GM21447 (cell line): Measurements from ENCODE around the gene KIAA0408.
A peak's percentile ranks its signal among the peaks of the same experiment; 100 is the strongest.
"Not testable (repeated sequence)": the region's sequence is repeated elsewhere in the genome, so short reads cannot be mapped to it uniquely, and the experiment has no call there.

ENCODE experiments used
- ATAC-seq: cut with Tn5 transposase; IDR thresholded peaks from one replicate; pipeline ENCODE4 v1.9.1; 2021; ENCODE audit not compliant: unreplicated experiment

The KIAA0408 gene

DNA sequence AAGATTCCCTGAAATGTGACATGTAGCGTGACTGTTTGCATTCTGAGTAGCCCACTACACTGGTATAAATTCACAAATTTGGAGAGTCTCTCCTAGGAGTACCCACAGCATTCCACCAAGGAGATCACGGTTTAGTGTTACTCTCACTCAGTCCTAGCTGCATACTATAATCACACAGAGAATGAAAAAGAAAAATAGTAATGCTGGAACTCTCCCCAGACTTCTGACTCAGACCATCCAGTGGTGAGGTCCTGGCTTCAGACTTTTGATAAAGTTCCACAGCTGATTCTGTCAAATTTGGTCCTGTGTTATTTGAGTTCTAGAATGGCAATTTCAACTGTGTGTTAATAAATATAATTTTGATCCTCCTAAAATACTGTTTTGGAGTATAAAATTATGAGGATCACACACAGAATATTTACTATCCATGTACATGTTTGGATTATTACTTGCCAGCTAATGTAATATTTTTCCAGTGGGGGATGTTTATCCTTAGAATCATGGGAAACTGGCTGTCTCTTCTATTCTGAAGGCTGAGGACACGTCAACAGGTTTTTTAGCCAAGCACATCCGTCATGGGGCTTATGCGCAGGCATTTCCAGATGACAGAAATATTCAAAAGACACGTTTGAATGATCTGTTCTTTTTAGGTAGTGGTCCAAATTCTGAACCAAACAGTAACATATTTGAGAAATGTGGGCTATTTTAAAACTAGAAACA lies 5.1 kb upstream of the KIAA0408 start:
- ATAC-seq, result no peak

DNA sequence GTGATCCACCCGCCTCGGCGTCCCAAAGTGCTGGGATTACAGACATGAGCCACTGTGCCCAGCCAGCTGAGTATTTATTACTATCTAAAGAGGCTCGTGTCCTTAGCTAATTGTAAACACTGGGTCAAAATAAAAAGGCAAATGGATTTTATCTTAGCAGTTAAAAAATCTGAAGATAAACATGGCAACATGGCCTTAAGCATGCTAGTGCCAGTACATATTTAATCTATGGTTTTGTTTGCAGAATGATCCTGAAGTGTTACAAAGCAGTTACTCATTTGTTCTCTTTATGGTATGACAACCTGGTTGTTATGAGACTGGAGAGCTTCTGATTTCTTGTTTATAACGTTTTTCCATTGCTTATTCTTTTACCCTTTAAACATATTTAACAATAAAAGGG lies 3.9 kb upstream of the KIAA0408 start:
- no peak for ATAC-seq

DNA sequence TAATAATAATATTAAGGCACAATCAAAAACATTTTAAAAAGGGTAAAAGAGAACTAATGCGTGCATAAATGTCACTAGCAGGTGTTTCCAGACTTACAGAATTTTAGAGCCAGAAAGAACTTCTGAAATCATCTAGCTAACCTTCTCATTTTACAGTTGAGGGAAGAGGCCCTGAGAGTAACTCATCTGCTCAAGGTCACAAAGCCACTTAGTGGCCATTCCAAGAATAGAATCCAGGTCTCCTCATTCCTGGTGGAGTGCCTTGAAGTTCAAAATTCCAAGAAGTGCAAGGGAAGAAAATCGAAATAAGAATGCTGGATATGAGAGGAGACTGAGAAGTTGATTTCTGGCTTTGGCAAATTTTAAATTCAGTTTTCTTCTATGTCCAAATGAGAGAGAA lies 3.2 kb upstream of the KIAA0408 start:
- no peak for ATAC-seq

DNA sequence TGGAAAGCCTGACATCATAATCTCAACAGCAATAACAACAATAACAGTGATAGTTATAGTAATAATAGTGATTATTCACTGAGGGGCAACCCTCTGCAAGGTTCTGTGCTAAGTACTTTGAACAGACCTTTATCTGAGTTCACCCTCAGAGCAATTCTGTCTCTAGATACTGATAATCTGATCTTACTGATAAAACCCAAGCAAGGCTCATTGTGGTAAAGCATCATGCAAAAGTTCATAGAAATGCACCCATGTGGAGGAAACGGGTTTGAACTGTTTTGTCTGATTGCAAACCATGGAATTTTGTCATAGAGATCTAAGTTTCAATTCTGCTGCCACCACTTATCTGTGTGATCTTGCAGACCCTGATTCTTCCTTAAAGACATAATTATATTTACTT lies 1.3 kb upstream of the KIAA0408 start:
- no peak for ATAC-seq

DNA sequence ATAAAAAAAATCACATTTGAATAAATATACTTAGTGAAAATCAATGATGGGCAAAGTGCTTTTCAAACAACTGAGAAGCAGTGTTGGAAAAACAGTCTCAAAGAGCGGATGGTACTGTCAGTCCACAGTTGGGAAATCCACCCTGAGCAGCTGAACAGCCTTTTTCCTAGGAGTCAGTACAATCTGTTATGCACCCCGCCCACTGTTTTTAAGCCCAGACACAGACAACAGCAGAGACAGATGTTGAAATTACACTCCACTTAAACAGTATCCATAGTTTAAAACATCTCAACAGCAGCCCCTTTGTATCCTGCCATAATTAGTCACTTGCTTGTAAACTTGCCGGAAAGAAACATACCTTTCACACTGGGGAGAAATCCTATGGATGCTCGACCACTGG lies 372 bp downstream of the KIAA0408 start:
- ATAC-seq, result no peak

DNA sequence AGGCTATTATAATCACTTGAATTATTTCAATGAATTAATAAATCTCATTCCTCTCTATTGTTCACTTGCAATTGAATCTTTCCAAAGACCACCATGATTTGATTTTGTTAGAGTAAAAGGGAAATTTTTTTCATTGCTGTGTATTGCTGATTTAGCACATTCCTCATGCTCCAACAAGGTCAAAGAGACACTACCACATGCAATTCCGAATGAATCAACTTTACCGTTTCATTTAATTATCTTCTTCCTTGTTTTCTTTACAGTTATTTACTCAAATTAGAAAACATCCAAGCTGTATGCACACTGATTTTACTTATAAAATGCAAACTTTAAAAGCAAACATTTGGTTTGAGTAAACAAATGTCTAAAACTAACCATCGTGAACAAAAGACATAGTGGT lies 967 bp downstream of the KIAA0408 start:
- no peak for ATAC-seq

DNA sequence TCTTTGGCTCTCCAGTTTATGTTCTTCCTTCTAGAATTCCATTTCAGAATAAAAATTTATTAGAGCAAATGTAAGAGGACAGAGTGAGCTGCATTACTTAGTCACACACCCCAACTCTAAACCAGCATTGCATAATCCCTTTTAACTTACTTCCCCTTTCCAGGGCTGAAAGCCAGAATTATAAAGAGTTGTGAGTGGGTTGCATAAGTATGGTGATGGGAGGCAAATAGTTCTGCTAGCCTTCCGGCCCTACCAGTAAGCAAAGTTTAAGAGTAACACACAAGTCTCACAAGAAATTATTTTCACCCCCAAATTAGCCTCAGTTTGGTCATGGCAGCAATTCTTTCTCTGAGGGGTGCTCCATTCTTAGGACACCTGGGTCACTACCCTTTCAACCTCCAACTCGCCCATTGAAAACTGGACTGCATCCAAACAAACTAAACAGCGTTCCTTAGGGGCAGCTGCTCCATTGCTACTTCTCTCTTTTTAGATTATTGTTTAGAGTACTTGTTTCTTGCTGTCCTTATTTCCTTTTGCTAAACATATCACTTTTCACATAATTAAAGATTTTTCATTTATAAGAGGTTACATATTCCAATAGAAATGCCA lies 1.6 kb downstream of the KIAA0408 start:
- no peak for ATAC-seq

DNA sequence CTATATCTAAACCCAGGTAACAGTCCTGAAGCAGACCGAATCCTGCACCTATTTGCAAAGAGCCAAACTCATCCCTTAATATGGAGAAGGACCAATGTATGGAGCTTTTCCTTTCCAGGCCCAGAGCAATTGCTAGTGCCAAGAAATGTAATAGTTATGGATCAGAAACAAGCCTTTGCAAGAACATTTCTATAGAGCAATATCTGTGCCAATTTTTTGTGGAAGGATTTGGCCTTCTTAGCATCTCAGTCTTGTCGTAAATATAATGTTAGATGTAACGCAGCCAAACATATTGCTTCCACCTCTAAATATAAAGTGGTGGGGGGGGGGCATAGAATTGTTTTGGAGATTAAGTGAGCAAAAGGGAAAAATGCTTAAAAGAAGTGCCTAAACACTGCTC lies 2.7 kb downstream of the KIAA0408 start:
- ATAC-seq, result no peak

DNA sequence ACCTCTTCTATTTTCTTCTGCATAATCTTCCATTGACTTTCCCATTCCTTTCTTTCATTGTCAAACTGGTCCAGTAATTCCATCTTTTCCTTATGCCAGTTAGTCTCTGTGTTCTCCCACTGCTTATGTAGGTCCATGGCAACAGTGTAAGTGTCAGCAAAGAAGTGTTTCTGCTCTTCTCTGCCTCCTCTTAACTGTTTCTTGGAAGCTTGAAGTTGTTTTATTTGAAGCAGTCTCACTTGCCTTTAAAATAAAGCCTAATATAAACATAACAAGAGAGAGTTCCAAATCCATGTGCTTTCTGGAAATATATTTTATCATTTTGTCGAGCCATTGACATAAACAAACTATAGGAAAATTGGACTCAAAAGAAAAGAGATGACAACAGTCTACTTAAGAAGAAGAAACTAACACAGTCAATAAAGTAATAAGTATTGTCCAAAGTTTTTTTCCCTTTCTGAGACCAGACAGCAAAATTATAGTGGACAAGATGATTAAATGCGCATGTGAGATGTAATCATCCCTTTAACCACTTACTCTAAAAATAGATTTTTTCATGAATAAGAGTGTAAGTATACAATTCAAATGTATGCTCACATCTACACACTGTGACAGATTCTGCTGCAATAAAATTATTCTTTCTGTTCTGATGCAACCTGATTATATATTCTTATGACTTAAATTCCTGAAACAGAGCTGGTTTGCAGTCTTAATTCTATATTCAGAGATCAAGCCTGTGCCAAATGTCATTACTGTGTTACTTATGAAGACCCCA lies 5.2 kb downstream of the KIAA0408 start:
- no peak for ATAC-seq

DNA sequence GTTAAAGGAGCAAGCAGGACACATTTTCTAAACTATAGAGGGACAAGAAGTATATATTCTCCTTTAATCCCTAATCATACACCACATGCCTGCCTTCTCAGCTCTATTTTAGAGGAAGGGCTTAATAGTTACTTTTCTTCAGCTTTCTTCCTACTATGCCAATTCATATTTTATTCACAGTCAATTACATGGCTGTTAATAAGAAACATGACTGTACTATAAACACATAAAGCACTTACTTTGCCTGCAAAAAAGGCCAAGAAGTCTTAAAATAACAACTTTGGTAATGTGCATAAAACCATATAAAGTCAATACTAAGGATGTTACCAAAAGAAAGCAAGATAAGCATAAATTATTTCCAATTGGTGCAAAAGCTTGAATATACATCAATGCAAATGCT lies 6.4 kb downstream of the KIAA0408 start:
- ATAC-seq, result no peak

DNA sequence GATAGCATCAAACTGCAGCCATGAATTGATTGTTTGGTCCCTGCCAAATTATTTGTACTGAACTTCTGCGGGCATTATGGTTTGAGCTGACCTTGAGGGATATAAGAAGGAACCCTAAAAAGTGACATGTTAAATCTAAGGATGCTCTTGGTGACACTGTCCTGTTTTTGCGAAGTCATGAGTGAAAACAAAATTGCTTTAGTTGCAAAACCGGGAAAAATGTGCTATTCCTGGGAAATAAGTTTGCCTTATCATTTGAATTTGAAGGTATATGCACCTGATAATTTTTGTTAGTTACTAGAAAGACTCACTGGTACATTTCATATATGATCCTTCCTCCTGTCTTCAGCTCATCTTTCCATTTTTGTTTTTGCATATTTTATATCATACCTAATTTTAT lies 7.8 kb downstream of the KIAA0408 start:
- ATAC-seq, result no peak

DNA sequence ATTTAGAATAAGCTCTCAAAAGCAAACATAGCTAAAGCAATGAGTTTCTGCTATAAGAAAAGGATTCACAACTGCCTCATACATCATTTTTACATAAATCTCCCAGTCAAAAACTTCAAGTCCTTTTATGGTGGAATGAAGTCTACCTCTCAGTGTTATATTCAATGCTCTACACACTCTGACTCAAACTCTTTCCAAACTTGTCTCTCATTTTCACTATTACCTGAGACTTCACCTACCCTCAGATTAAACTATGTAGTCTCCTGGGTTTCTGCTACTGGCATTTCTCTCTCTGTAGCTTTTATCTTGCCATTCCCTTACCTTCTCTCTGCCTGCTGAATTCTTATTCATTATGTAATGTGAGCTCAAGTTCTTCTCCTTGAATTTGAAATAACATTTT lies 11.4 kb downstream of the KIAA0408 start:
- no peak for ATAC-seq

DNA sequence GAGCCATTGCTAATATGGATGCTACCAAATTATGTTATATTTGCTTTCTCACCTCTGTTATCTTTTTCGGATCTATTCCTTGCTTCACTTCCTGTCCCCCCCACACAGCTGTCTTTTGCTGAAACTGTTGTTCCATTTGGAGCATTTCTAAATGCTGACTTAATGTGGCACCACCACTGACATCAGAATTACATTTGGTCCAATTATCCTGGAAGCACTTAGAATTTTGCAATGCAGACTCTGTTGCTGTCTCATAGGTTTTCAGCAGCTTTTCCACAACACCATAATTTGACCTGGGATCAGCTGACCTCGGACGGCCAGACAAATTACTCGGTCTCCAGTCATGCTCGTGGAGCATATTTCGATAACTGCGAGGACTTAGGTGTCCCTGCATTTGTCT lies 12.8 kb downstream of the KIAA0408 start:
- ATAC-seq, result no peak

DNA sequence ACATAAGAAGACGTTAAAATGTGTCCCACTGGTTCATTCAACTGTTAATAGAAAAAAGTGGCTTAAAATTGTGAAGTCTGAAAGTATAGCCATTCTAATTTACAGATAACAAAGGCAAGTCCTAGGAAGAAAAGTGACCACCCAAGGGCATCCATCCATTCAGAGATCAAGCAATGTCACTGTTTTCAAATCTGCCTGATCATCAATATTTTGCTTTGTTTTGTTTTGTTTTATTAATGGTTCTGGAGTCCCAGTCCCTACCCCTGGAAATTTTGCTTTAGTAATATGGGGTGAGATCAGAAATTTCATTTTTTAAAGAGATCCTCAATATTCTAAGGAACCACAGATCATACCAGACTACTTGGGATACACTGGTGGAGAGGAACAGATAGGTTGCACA lies 17.3 kb downstream of the KIAA0408 start:
- ATAC-seq, result no peak

DNA sequence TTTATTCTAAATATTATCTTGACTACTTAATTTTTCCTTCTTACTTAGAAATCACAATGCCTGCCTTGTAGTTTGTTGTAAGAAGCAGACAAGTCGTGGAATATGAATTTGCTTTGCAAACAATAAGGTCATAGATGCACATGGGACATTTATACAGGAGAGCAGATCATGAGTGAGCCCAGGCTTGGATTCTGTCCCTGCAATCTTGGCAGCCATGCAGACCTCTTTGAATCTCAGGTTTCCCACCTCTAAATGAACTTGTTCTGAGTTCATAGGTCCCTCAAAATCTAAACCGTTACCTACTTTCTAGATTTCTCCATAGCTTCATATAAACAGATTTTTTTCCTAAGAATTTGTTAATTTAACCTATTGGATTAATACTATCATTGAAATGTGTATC lies 19.5 kb downstream of the KIAA0408 start:
- ATAC-seq, result no peak

DNA sequence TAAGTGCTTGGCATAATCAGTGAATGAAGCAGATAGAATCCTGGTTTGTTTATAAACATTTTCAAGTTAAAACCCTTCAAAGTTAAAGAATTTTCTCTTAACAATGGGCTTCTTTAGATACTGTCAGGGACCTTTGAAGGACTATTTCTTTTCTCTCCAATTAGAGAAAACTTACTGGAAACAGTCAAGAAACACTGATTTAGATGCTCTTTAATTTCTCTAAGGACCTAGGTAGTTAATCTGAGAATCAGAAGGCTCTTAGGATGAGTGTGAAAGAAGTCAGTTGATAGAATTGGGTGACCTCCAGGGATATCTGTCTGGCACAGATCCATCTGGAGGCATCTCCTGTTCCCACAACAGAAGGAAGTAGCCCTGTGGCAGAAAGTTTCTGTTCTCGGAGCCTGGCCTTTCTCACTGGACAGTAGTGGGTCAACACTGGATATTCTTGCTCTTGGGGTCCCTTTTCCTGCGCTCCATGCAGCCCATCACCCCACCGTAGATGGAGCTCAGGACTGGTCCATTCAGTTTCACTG lies 22.5 kb downstream of the KIAA0408 start:
- no peak for ATAC-seq

DNA sequence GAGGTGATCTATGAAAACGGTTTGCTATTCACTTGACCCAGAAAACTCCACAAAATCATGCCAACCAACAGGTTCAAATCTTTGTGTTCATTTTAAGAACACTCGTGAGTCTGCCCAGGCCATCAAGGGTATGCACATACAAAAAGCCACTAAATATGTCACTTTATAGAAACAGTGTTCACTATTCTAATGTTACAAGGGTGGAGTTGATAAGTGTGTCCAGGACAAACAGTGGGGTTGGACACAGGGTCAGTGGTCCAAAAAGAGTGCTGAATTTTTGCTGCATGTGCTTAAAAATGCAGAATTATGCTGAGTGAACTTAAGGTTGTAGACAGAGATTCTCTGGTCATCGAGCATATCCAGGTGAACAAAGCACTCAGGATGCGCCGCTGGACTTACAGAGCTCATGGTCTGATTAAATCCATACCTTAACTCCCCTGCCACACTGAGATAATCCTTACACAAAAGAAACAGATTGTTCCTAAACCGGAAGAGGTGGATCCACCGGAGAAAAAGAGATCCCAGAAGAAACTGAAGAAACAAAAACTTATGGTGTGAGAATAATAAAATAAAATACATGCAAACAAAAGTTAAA lies 23.5 kb downstream of the KIAA0408 start:
- no peak for ATAC-seq

DNA sequence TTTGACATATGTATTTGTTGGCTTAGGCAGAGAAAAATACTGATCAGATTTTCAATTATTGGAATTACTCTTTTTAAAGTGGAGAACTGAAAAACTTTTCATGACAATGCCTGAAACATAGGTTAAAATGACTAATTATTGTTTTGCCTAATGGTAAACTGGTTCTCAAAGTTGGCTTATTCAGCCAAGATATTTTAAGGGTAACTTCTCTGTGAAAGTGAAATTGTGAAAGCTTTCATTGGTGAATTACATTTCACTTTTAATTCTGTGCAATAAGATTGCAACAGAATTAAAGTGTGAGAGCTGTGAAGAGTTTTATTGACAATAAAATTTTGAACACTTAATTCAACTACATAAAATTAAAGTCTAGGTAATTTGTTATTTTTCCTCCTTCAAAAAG lies 24.5 kb downstream of the KIAA0408 start:
- ATAC-seq, result no peak

DNA sequence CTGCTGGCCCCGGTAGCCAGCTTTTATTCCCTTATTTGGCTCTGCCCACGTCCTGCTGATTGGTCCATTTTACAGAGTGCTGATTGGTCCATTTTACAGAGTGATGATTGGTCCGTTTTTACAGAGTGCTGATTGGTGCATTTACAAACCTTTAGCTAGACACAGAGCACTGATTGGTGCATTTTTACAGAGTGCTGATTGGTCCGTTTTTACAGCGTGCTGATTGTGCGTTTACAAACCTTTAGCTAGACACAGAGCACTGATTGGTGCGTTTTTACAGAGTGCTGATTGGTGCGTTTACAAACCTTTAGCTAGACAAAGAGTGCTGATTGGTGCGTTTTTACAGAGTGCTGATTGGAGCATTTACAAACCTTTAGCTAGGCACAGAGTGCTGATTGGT lies 30.6 kb downstream of the KIAA0408 start:
- not testable (repeated sequence) for ATAC-seq

DNA sequence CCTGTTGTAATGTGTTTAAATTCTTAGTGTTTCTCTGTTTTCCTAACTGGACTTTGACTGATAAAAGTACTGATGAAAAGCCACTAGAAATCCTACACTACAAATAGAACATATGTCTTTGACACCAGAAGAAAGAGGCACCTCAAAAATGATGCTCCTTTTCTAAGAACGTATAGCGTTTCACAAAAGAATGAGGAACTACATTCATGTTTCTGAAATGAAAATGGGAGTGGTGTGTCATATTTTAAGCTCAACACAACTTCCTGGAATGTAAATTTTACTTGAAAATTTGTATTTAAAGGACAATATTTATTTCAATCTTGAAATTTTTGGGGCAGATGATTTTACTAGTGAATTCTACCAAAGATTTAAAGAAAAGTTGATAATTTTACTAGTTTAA lies 35.3 kb downstream of the KIAA0408 start:
- no peak for ATAC-seq

DNA sequence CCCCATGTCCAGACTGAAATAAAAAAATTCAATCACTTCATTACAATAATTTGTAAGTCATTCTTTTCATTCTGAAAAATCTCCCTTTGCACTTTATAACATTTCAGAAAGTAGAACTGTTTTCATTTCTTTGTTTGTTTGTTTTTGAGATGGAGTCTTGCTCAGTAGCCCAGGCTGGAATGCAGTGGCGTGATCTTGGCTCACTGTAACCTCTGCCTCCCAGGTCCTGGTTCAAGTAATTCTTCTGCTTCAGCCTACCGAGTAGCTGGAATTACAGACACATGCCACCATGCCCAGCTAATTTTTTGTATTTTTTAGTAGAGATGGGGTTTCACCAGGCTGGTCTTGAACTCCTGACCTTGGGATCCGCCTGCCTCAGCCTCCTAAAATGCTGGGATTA lies 38.0 kb downstream of the KIAA0408 start:
- ATAC-seq, result not testable (repeated sequence)

DNA sequence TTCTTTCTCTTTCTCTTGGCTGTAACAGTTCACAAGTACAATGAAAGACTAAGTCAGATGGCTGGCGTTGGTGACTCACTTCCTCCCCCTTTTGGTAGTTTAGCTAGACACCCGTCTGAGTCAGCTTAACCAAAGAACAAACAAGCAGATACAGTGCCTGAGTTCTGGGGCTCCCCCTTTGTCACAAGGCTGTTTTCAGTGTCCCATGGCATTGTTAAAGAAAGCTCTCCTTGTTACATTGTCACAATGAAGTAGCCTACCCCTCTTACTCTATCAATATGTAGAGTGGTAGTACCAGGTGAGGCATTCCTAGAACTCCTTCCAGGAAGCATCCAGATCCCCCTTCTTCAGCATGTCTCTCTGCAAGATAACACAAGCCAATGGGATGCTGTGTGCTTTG lies 38.6 kb downstream of the KIAA0408 start:
- peak; percentile 100 for ATAC-seq
